ENCODE measurements around the gene FARP2. TPM values are rescaled to one million over a fixed set of nuclear protein-coding genes. Genes with fewer than 3 reads are reported as not detected.

The FARP2 gene
- total and polyA plus RNA-seq, 2 of the 13 experiments (the other 11 are each of a cell fraction or from before 2014, with no cell fraction given), result 28.0 to 45.4 TPM

GRCh38 chr2:241351640-241352031, 4.4 kb upstream of the FARP2 start (continued):
- TF ChIP-seq MXD3 (CRISPR knock-in tag; IDR thresholded peaks at IDR 0.05), result no peak
- TF ChIP-seq, protein P1, sequence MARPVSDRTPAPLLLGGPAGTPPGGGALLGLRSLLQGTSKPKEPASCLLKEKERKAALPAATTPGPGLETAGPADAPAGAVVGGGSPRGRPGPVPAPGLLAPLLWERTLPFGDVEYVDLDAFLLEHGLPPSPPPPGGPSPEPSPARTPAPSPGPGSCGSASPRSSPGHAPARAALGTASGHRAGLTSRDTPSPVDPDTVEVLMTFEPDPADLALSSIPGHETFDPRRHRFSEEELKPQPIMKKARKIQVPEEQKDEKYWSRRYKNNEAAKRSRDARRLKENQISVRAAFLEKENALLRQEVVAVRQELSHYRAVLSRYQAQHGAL (CRISPR knock-in tag; IDR thresholded peaks at IDR 0.05; ENCODE audit: not compliant biosample characterization), result no peak
- peak; percentile 31 for TF ChIP-seq ZEB1 (IDR thresholded peaks at IDR 0.05; ENCODE audit: insufficient replicate concordance, low read depth)
- TF ChIP-seq FOXJ3 (CRISPR knock-in tag; IDR thresholded peaks at IDR 0.05; ENCODE audit: borderline replicate concordance), result no peak; the same call in 1 of the 2 replicates
- TF ChIP-seq ZIK1 (CRISPR knock-in tag; IDR thresholded peaks at IDR 0.05; ENCODE audit: borderline replicate concordance, low read depth), result no peak
- no peak for TF ChIP-seq ZNF569 (CRISPR knock-in tag; IDR thresholded peaks at IDR 0.05; ENCODE audit: borderline replicate concordance)
- TF ChIP-seq GPN1 (CRISPR knock-in tag; IDR thresholded peaks at IDR 0.05; ENCODE audit: borderline replicate concordance), result no peak
- TF ChIP-seq NBN (conservative IDR thresholded peaks at IDR 0.05), result no peak
- no peak for TF ChIP-seq SOX13 (IDR thresholded peaks at IDR 0.05)
- TF ChIP-seq SOX13 (CRISPR knock-in tag; conservative IDR thresholded peaks at IDR 0.05 in 1 of 2, IDR thresholded peaks at IDR 0.05 in 1 of 2), result peak in 1 of 2 experiments; percentile 57; a peak in 1 of 4 replicates
- 0 out of 2 replicates have a peak, but pooled peaks have one; percentile 13 for TF ChIP-seq SIN3A (IDR thresholded peaks at IDR 0.05; ENCODE audit: borderline replicate concordance, low read depth, low read length)
- TF ChIP-seq, protein P2, sequence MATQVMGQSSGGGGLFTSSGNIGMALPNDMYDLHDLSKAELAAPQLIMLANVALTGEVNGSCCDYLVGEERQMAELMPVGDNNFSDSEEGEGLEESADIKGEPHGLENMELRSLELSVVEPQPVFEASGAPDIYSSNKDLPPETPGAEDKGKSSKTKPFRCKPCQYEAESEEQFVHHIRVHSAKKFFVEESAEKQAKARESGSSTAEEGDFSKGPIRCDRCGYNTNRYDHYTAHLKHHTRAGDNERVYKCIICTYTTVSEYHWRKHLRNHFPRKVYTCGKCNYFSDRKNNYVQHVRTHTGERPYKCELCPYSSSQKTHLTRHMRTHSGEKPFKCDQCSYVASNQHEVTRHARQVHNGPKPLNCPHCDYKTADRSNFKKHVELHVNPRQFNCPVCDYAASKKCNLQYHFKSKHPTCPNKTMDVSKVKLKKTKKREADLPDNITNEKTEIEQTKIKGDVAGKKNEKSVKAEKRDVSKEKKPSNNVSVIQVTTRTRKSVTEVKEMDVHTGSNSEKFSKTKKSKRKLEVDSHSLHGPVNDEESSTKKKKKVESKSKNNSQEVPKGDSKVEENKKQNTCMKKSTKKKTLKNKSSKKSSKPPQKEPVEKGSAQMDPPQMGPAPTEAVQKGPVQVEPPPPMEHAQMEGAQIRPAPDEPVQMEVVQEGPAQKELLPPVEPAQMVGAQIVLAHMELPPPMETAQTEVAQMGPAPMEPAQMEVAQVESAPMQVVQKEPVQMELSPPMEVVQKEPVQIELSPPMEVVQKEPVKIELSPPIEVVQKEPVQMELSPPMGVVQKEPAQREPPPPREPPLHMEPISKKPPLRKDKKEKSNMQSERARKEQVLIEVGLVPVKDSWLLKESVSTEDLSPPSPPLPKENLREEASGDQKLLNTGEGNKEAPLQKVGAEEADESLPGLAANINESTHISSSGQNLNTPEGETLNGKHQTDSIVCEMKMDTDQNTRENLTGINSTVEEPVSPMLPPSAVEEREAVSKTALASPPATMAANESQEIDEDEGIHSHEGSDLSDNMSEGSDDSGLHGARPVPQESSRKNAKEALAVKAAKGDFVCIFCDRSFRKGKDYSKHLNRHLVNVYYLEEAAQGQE (IDR thresholded peaks at IDR 0.05; ENCODE audit: borderline replicate concordance in 1 of 2, low read depth in 1 of 2, low read length in 2 of 2), result 0 out of 4 replicates have a peak, but pooled peaks of 1 of the 2 experiments have one; percentile 15
- TF ChIP-seq, protein P3, sequence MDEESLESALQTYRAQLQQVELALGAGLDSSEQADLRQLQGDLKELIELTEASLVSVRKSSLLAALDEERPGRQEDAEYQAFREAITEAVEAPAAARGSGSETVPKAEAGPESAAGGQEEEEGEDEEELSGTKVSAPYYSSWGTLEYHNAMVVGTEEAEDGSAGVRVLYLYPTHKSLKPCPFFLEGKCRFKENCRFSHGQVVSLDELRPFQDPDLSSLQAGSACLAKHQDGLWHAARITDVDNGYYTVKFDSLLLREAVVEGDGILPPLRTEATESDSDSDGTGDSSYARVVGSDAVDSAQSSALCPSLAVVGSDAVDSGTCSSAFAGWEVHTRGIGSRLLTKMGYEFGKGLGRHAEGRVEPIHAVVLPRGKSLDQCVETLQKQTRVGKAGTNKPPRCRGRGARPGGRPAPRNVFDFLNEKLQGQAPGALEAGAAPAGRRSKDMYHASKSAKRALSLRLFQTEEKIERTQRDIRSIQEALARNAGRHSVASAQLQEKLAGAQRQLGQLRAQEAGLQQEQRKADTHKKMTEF (CRISPR knock-in tag; IDR thresholded peaks at IDR 0.05), result 0 out of 2 replicates have a peak, but pooled peaks have one; percentile 26
- TF ChIP-seq ZNF737 (CRISPR knock-in tag; IDR thresholded peaks at IDR 0.05; ENCODE audit: borderline replicate concordance), result no peak
- no peak for TF ChIP-seq ZBTB46 (CRISPR knock-in tag; IDR thresholded peaks at IDR 0.05; ENCODE audit: borderline replicate concordance)
- no peak for TF ChIP-seq ZNF446 (CRISPR knock-in tag; IDR thresholded peaks at IDR 0.05)
- no peak for TF ChIP-seq NFE2 (CRISPR knock-in tag; IDR thresholded peaks at IDR 0.05)
- TF ChIP-seq ZNF550 (CRISPR knock-in tag; IDR thresholded peaks at IDR 0.05; ENCODE audit: borderline replicate concordance), result no peak
- no peak for TF ChIP-seq TCF7L2 (IDR thresholded peaks at IDR 0.05; ENCODE audit: low read depth, low read length)
- peak; percentile 92 for TF ChIP-seq CEBPB (IDR thresholded peaks at IDR 0.05; ENCODE audit: borderline replicate concordance, low read depth, low read length)
- no peak for TF ChIP-seq YEATS2 (CRISPR knock-in tag; IDR thresholded peaks at IDR 0.05; ENCODE audit: borderline replicate concordance)
- no peak for TF ChIP-seq PTBP1 (IDR thresholded peaks at IDR 0.05; ENCODE audit: low read depth, low read length, poor library complexity, severe bottlenecking)

Data from HepG2 (cell line).